HepG2 (cell line): ENCODE results near the gene RBM19. TPM values are rescaled to one million over a fixed set of nuclear protein-coding genes. Genes with fewer than 3 reads are reported as not detected.

Experiments used
- ATAC-seq: fragments of 200-7000 bp; cut with Tn5 transposase; 3 replicates; pipeline ENCODE4 v1.9.1; 2020; ENCODE audit warnings: mild to moderate bottlenecking, moderate library complexity
- BruUV-seq: library from RNA; stranded (reverse); fragments of 400-500 nt; replicated peaks from 2 replicates; lab custom pipeline; 2021; lab: Mats Ljungman, UMichigan
- CTCF ChIA-PET: fragments of 300-600 bp; formaldehyde crosslinking; extraction: SDS; loops from one replicate; lab custom pipeline; 2021; ENCODE audit warnings: low total read pairs, inconsistent platforms, low intra/inter-chr PET ratio; lab: Yijun Ruan, JAX
- POLR2A ChIA-PET: fragments of 350-600 bp; sonication (Branson Sonifier 250); formaldehyde crosslinking; loops from one replicate; lab custom pipeline; 2020; ENCODE audit warnings: antibody characterized with exemption, inconsistent platforms; lab: Yijun Ruan, JAX
- DNase-seq: peaks from one replicate; pipeline ENCODE4 v3.0.0-alpha.2; 2015; ENCODE audit warnings: low spot score
- FAIRE-seq: peaks from 3 replicates; lab custom pipeline; 2011; peaks lifted over from hg19 to GRCh38; lab: Jason Lieb, UNC
- H2AFZ ChIP-seq: one replicate; pipeline ENCODE4 v1.6.1; 2011; ENCODE audit warnings: low read length, inconsistent platforms
- H3K27ac ChIP-seq: fragments of 300-600 bp; 3 replicates; pipeline ENCODE4 v1.8.0; 2011; ENCODE audit warnings: mixed run types, mild to moderate bottlenecking, mixed read lengths, low read length, inconsistent platforms; ENCODE audit not compliant: insufficient read depth; ENCODE audit errors: extremely low read length
- H3K27me3 ChIP-seq, 2 experiments: fragments of 200-600 bp in 1 of 2; 2 replicates in 1 of 2; 3 replicates in 1 of 2; pipeline versions ENCODE4 v1.6.0 to v1.8.0; 2011; ENCODE audit warnings: low read length in 2 of 2, mild to moderate bottlenecking in 2 of 2, moderate library complexity in 2 of 2, inconsistent platforms in 1 of 2; ENCODE audit not compliant: insufficient read depth in 2 of 2, control insufficient read depth in 1 of 2
- H3K36me3 ChIP-seq, 2 experiments: fragments of 200-600 bp in 1 of 2; replicated peaks in 1 of 2; 2 replicates in 1 of 2; 3 replicates in 1 of 2; pipeline versions ENCODE4 v1.5.1 to v1.8.0; 2011; ENCODE audit warnings: low read length in 2 of 2, inconsistent platforms in 1 of 2; ENCODE audit not compliant: insufficient read depth in 2 of 2, control insufficient read depth in 1 of 2
- H3K4me1 ChIP-seq: 2 replicates; pipeline ENCODE4 v1.5.1; 2012; ENCODE audit warnings: low read length, inconsistent platforms; ENCODE audit not compliant: insufficient read depth
- H3K4me2 ChIP-seq: 2 replicates; pipeline ENCODE4 v1.6.0; 2011; ENCODE audit warnings: low read depth, low read length, inconsistent platforms
- H3K4me3 ChIP-seq, 3 experiments: fragments of 200-600 bp in 1 of 3; sonication (generic), shearing (Covaris generic) in 1 of 3; replicated peaks in 1 of 3; 2 replicates each; pipeline ENCODE4 v1.5.1; 2011 to 2016; ENCODE audit warnings: low read length in 3 of 3, inconsistent platforms in 2 of 3, low read depth in 2 of 3, mild to moderate bottlenecking in 2 of 3, control low read depth in 1 of 3, mixed read lengths in 1 of 3; ENCODE audit not compliant: insufficient read depth in 1 of 3
- H3K79me2 ChIP-seq: one replicate; pipeline ENCODE4 v1.6.1; 2011; ENCODE audit warnings: low read length, inconsistent platforms; ENCODE audit not compliant: insufficient read depth
- H3K9ac ChIP-seq: 2 replicates; pipeline ENCODE4 v1.6.0; 2011; ENCODE audit warnings: mild to moderate bottlenecking, low read depth, low read length, inconsistent platforms; ENCODE audit not compliant: insufficient read depth
- H3K9me3 ChIP-seq: 2 replicates; pipeline ENCODE4 v1.5.1; 2012; ENCODE audit warnings: mild to moderate bottlenecking, low read length
- H4K20me1 ChIP-seq: 2 replicates; pipeline ENCODE4 v1.6.0; 2011; ENCODE audit warnings: inconsistent platforms, mild to moderate bottlenecking, low read length, moderate library complexity; ENCODE audit not compliant: insufficient read depth
- CEBPB ChIP-seq: IDR thresholded peaks from 2 replicates; pipeline ENCODE4 v1.6.1; 2011; ENCODE audit warnings: low read depth, low read length, improper control_type of control experiment, borderline replicate concordance
- FIP1L1 ChIP-seq: fragments of 200-400 bp; formaldehyde crosslinking; IDR thresholded peaks from 2 replicates; pipeline ENCODE4 v1.6.1; 2018; ENCODE audit warnings: low read depth, mild to moderate bottlenecking, low read length, moderate library complexity, borderline replicate concordance; ENCODE audit not compliant: insufficient read depth
- GATA4 ChIP-seq: sonication (generic); IDR thresholded peaks from 2 replicates; pipeline ENCODE4 v1.6.1; 2016; ENCODE audit warnings: antibody characterized with exemption, low read depth, borderline replicate concordance
- PCBP1 ChIP-seq: fragments of 200-400 bp; formaldehyde crosslinking; IDR thresholded peaks from 2 replicates; pipeline ENCODE4 v1.6.1; 2017; ENCODE audit warnings: mild to moderate bottlenecking, low read depth, low read length, borderline replicate concordance
- PRPF4 ChIP-seq: fragments of 200-400 bp; formaldehyde crosslinking; IDR thresholded peaks from 2 replicates; pipeline ENCODE4 v1.6.1; 2016; ENCODE audit warnings: low read length, low read depth; ENCODE audit not compliant: poor library complexity, severe bottlenecking
- TAF1 ChIP-seq: sonication (generic); formaldehyde crosslinking; IDR thresholded peaks from 2 replicates; pipeline ENCODE4 v1.4.0; 2020; ENCODE audit warnings: missing genetic modification reagents
- TCF7 ChIP-seq: sonication (generic); IDR thresholded peaks from 2 replicates; pipeline ENCODE4 v1.6.1; 2016; ENCODE audit warnings: antibody characterized with exemption, low read depth
- THAP7 ChIP-seq: sonication (generic); formaldehyde crosslinking; IDR thresholded peaks from 2 replicates; pipeline ENCODE4 v1.8.1; 2023; ENCODE audit warnings: mild to moderate bottlenecking, missing genetic modification reagents
- ZFP62 ChIP-seq: sonication (generic); formaldehyde crosslinking; IDR thresholded peaks from 2 replicates; pipeline ENCODE4 v1.4.0; 2020; ENCODE audit warnings: missing genetic modification reagents
- ZNF205 ChIP-seq: IDR thresholded peaks from 2 replicates; pipeline ENCODE4 v1.6.1; 2018; ENCODE audit warnings: missing biosample characterization, missing genetic modification reagents
- ZNF30 ChIP-seq: sonication (generic); formaldehyde crosslinking; IDR thresholded peaks from 2 replicates; pipeline ENCODE4 v1.5.0; 2020; ENCODE audit warnings: mild to moderate bottlenecking, missing genetic modification reagents
- ZNF558 ChIP-seq: sonication (generic); formaldehyde crosslinking; IDR thresholded peaks from 2 replicates; pipeline ENCODE4 v1.9.0; 2022; ENCODE audit warnings: mild to moderate bottlenecking, missing genetic modification reagents, borderline replicate concordance
- ZNF644 ChIP-seq: IDR thresholded peaks from 2 replicates; pipeline ENCODE4 v1.6.1; 2016; ENCODE audit warnings: low read depth
- ZNF691 ChIP-seq: sonication (generic); formaldehyde crosslinking; IDR thresholded peaks from 2 replicates; pipeline ENCODE4 v1.4.0; 2020; ENCODE audit warnings: missing genetic modification reagents, low read depth, mild to moderate bottlenecking, borderline replicate concordance
- WGBS: methylation state at CpG from one replicate; pipeline ENCODE4 v1.1.6; 2017; ENCODE audit warnings: low lambda C conversion rate; 5-methylcytosine and 5-hydroxymethylcytosine counted together
- in situ Hi-C: cut with HindIII; loops from 2 replicates; pipeline ENCODE4 v1.10.0; 2017; ENCODE audit warnings: low pct_unique_long_range_greater_than_20kb; ENCODE audit not compliant: extremely low pct_ligation_motif_present
- intact Hi-C: fragments of 100-400 bp; cut with micrococcal nuclease; formaldehyde crosslinking; loops from one replicate; pipeline ENCODE4 v1.10.0; 2022; ENCODE audit not compliant: unreplicated experiment
- polyA plus RNA-seq, 8 experiments: library from polyadenylated mRNA; depleted of rRNA in 3 of 8; stranded (reverse) in 7 of 8; unstranded in 1 of 8; fragments of >200 nt; fragmentation: Illumina TruSeq in 4 of 8; extraction: Trizol in 4 of 8; gene quantifications; 2 replicates each; pipeline versions ENCODE4 v1.2.1 to v1.2.3, GENCODE V29; 2011 to 2016; ENCODE audit warnings: low read depth in 4 of 8, missing spikeins in 1 of 8, mixed read lengths in 1 of 8; ENCODE audit not compliant: insufficient read depth in 1 of 8
- total RNA-seq, 5 experiments: library from RNA; depleted of rRNA; stranded (reverse); fragments of >200 nt; fragmentation: Illumina TruSeq; extraction: Trizol; gene quantifications; 2 replicates each; pipeline ENCODE4 v1.2.3, GENCODE V29; 2016; ENCODE audit warnings: low read depth in 1 of 5
- TF ChIP-seq, protein P1 (sequence below): sonication (generic); formaldehyde crosslinking; IDR thresholded peaks from 2 replicates; pipeline ENCODE4 v1.8.1; 2023; ENCODE audit warnings: missing genetic modification reagents, inconsistent platforms, borderline replicate concordance
- TF ChIP-seq, protein P2 (sequence below): sonication (generic); formaldehyde crosslinking; IDR thresholded peaks from 2 replicates; pipeline ENCODE4 v1.8.0; 2022; ENCODE audit warnings: mild to moderate bottlenecking, missing genetic modification reagents, moderate library complexity

RBM19 gene
- total and polyA plus RNA-seq, 2 of the 13 experiments (the other 11 are each of a cell fraction or from before 2014, with no cell fraction given), result 19.3 to 32.2 TPM

- ChIA-PET POLR2A (no interaction called here), CTCF (no interaction called here)
- FAIRE-seq (no peak), DNase-seq (no peak), ATAC-seq (no peak)
- in situ Hi-C loops, result no loop called here
- Histone ChIP-seq H3K36me3 (peaks cover 18 to 61% of the 10 kb centered on the region in 2 experiments; a peak in 4 of 5 replicates), H3K79me2 (no peaks in the 10 kb centered on the region), H3K4me3 (no peak overlapping the region), H3K4me2 (no peak overlapping the region), H3K9me3 (no peaks in the 10 kb centered on the region), H3K27me3 (no peaks in the 10 kb centered on the region), H2AFZ (no peak overlapping the region), H3K4me1 (peaks cover 17% of the 10 kb centered on the region), H3K9ac (no peak overlapping the region), H4K20me1 (no peaks in the 10 kb centered on the region), H3K27ac (no peak overlapping the region)
- BruUV-seq, result no TSS peak
- intact Hi-C loops, result no loop called here
- 94% methylated on average over 6 of the region's 6 CpGs for WGBS
- TF ChIP-seq FIP1L1, result no peak
- TF ChIP-seq, protein P1, sequence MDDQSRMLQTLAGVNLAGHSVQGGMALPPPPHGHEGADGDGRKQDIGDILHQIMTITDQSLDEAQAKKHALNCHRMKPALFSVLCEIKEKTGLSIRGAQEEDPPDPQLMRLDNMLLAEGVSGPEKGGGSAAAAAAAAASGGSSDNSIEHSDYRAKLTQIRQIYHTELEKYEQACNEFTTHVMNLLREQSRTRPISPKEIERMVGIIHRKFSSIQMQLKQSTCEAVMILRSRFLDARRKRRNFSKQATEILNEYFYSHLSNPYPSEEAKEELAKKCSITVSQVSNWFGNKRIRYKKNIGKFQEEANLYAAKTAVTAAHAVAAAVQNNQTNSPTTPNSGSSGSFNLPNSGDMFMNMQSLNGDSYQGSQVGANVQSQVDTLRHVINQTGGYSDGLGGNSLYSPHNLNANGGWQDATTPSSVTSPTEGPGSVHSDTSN (CRISPR knock-in tag), result no peak
- no peak for TF ChIP-seq GATA4
- no peak for TF ChIP-seq TCF7
- TF ChIP-seq ZNF558 (CRISPR knock-in tag), result no peak
- no peak for TF ChIP-seq PCBP1
- no peak for TF ChIP-seq CEBPB
- no peak for TF ChIP-seq PRPF4
- TF ChIP-seq, protein P2, sequence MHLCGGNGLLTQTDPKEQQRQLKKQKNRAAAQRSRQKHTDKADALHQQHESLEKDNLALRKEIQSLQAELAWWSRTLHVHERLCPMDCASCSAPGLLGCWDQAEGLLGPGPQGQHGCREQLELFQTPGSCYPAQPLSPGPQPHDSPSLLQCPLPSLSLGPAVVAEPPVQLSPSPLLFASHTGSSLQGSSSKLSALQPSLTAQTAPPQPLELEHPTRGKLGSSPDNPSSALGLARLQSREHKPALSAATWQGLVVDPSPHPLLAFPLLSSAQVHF (CRISPR knock-in tag), result no peak
- TF ChIP-seq TAF1 (CRISPR knock-in tag), result no peak
- TF ChIP-seq ZNF691 (CRISPR knock-in tag), result no peak
- no peak for TF ChIP-seq ZNF644 (CRISPR knock-in tag)
- no peak for TF ChIP-seq ZNF30 (CRISPR knock-in tag)
- no peak for TF ChIP-seq THAP7 (CRISPR knock-in tag)
- TF ChIP-seq ZFP62, result no peak
- TF ChIP-seq ZNF205 (CRISPR knock-in tag), result no peak
Measured at GRCh38 chr12:113935459-113935858, 30.7 kb downstream of the RBM19 start.
